Spleen (tissue), 7 donors: ENCODE data around the gene KRTAP12-1.

Experiments
- CTCF ChIP-seq, 11 experiments: fragments of 200-600 bp in 7 of 11; fragments of 450-650 bp in 4 of 11; sonication (generic) in 4 of 11; IDR thresholded peaks in 8 of 11; conservative IDR thresholded peaks in 3 of 11; 1 replicate in 7 of 11; 2 replicates in 4 of 11; pipeline versions ENCODE4 v1.4.0 to v1.8.0; 2016 to 2021; ENCODE audit warnings: antibody characterized with exemption in 11 of 11, inconsistent platforms in 4 of 11, mild to moderate bottlenecking in 1 of 11
- POLR2A ChIP-seq, 3 donors: fragments of 450-650 bp; IDR thresholded peaks; one replicate each; pipeline ENCODE4 v1.5.1; 2017; ENCODE audit warnings: antibody characterized with exemption in 3 of 3, mild to moderate bottlenecking in 1 of 3
- donor health status: DM: no; HTN: no; CAD: no; lungs with moderate emphysema.
- donor health status: DM: no; HTN: no; CAD: no.
- donor health status: DM: no; HTN: no; CAD: no.

GRCh38 chr21:44636209-44637017, 45.5 kb downstream of the KRTAP12-1 start:
- TF ChIP-seq CTCF (IDR thresholded peaks at IDR 0.05 in 8 of 11, conservative IDR thresholded peaks at IDR 0.05 in 3 of 11) (no peak), POLR2A (IDR thresholded peaks at IDR 0.05) (no peak)
